Caki2 (cell line): Measurements from ENCODE around the gene PSMD1. TPM values are rescaled to one million over a fixed set of nuclear protein-coding genes. Genes with fewer than 3 reads are reported as not detected.
"Not testable (repeated sequence)": the region's sequence is repeated elsewhere in the genome, so short reads cannot be mapped to it uniquely, and the experiment has no call there.

Source experiments
- DNase-seq: peaks from one replicate; pipeline ENCODE4 v3.0.0-alpha.2; 2015; ENCODE audit warnings: low read depth
- in situ Hi-C: cut with HindIII; loops from 2 replicates; pipeline ENCODE4 v1.10.0; 2016; ENCODE audit warnings: low sequenced_read_pairs, low pct_unique_long_range_greater_than_20kb, mixed read lengths
- total RNA-seq: library from RNA; depleted of rRNA; stranded (reverse); fragments of >200 nt; shearing (Covaris generic); gene quantifications from 2 replicates; pipeline ENCODE4 v1.2.3, GENCODE V29; 2014; ENCODE audit warnings: low replicate concordance

Gene PSMD1
- total RNA-seq, 1 experiment from 2014 or later: 37.6 TPM

- in situ Hi-C loops: no loop called here
- DNase-seq: no peak
Observed at GRCh38 chr2:231189171-231189530, 132.5 kb downstream of the PSMD1 start.

DNA sequence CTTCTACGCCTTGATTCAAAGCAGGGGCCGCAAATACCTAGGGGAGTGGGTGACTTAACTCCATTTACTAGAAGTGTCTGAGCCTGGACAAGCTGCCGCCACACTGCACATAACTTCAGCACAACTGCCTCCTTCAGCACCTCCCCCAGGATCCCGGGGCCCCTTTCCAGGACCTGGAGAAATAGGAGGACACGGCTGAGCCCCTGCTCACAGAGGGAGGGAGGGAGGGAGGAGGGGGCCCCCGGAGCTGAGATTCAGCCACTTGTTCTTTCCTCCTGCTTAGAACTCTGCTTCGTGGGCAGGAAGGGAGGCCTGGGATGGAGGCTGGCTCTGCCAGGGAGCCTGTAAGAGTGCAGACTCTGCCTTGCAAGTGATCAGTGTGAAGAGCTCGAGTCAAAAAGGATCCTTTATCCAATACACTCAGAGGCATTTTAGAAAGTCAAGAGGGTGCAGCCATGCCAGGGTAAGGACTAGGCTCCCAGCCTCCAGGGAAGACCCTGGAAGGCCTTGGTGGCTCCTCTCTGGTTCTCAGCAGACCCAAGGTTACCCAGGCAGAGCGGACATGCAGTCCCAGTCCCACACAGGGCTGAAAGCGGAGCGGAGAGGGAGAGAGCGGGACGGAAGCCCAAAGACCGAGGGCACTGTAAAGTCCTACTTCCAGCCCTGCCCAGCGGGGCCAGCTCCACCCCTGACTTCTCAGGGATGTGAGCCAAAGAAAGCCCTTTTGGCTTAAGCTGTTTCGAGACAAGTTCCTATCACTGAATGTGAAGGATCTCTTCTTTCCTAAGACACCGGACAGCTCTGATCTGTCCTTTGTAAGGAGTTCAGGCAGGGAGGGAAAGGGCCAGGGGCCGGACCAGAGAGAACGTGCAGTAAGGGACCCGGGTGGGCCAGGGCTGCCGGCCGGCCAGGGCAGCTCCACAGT lies 133.2 kb downstream of the PSMD1 start:
- in situ Hi-C loops: no loop called here
- DNase-seq: no peak

GRCh38 chr2:231190531-231191197 lies 134.0 kb downstream of the PSMD1 start:
- in situ Hi-C loops: no loop called here
- no peak for DNase-seq

DNA sequence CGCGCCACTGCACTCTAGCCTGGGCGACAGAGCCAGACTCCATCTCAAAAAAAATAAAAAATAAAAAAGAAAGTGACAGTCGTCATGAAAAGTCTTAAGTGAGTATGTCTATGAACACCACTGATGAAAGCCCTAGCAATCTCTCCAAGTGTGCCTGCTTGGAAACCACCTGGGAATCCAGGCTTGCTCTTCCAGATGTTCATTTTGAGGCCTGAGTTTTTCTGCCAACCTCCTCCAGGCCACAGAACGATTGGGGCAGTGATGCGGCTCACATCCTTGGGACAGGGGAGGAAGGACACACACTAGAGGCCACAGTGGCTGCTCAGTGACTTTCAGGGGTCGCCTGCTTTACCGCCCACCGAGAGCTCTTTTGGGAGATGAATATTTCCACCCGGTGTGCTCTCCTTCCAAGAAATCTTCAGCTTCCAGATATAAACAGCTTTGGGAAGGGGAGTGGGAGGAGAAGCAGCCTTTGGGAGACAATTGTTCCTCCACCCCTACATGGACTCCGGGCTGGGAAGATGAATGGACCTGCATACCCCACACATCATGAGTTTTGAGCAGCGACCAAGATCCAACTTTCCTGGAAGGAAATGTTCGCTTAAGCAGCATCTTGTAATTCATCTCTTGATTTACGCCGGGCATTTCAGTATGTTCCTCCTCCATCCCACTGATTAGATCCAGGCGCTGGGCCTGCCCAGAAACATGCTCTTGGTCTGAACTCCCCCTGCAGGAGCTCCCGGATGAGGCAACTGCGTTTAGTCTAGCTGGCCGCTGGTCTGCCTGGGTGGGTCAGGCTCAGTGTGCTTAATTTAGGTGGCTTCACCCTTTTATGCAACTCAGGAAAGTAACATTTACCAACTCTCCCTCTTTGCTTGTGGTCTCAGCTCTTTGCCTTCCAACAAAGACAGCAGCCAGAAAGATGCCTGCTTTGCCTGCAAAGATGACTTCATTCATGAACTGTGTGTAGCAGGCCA lies 135.5 kb downstream of the PSMD1 start:
- no peak for DNase-seq
- in situ Hi-C loops: no loop called here

DNA sequence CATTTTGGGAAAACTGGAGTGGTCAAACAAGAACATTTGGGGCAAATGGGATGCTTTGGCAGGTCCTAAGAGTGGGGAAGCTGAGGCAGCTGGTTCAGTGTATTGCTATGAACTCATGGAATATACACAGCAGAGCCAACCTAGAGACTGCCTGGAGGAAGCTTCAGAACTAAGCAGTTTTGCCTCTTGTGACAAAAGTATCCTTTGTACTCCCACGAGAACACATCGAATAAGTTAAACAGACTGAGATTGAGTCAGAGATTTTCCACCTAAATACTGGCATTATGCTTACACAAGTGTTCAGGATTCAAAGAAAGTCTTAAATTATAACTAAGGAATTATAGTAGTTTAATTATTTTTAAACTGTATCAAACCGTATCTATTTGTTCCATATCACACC lies 136.5 kb downstream of the PSMD1 start:
- no peak for DNase-seq
- in situ Hi-C loops: no loop called here

DNA sequence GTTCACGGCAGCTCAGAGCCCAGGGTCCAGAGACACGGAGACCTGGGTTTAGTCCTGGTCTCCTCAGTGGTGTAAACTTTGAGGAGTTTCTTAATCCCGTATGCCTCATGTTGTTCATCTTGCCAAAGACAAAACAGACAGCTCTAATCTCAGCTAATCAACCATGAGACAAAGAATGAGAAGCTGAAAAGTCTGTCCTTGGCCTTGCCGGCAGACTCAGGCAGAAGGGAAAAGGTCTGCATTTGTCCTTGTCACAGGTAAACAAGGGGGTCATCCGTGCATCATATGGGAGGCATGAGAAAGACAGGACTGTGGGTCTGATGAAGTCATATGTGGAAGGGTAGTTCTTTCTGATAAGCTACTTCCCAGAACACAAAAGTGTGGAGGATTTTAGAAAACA lies 139.9 kb downstream of the PSMD1 start:
- DNase-seq: no peak
- in situ Hi-C loops: no loop called here

DNA sequence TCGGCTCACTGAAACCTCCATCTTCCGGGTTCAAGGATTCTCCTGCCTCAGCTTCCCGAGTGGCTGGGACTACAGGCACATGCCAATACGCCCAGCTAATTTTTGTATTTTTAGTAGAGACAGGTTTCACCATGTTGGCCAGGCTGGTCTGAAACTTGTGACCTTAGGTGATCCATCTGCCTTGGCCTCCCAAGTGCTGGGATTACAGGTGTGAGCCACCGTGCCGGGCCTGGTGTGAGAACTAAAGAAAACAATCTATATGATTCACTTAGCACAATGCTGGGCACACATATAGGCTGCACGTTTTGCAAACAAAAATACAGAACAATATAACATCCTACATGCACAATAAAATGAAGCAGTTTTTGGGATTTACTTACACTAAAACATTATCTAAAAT lies 140.5 kb downstream of the PSMD1 start:
- DNase-seq, in situ Hi-C loops: not testable (repeated sequence)

DNA sequence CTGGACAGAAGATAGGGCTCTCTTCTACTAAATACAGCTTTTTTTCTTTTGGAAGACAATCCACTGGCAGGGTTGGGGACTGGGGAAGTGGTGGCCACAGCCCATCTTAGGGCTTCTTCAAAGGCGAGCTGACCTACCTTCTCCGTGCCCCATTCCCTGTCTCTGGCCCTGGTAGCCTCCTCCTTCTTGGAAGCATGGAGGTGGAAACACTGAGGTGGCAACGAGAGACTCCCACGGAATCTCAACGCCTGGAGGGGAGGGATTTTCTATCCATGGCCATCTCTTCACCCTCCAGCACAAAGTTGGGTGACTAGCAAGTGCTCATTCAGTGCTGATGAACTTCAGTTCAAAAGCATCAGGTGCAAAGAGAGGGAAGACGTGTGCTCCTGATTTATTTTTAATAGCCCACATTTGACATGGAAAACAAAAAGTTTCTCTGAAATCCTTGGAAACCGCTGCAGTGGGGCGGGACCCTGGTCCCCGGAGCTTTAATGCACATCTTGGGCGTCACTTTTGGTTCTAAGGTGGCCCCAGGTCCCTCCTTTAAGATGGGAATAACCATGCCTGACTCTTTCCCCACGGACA lies 141.1 kb downstream of the PSMD1 start:
- no peak for DNase-seq
- in situ Hi-C loops: no loop called here

DNA sequence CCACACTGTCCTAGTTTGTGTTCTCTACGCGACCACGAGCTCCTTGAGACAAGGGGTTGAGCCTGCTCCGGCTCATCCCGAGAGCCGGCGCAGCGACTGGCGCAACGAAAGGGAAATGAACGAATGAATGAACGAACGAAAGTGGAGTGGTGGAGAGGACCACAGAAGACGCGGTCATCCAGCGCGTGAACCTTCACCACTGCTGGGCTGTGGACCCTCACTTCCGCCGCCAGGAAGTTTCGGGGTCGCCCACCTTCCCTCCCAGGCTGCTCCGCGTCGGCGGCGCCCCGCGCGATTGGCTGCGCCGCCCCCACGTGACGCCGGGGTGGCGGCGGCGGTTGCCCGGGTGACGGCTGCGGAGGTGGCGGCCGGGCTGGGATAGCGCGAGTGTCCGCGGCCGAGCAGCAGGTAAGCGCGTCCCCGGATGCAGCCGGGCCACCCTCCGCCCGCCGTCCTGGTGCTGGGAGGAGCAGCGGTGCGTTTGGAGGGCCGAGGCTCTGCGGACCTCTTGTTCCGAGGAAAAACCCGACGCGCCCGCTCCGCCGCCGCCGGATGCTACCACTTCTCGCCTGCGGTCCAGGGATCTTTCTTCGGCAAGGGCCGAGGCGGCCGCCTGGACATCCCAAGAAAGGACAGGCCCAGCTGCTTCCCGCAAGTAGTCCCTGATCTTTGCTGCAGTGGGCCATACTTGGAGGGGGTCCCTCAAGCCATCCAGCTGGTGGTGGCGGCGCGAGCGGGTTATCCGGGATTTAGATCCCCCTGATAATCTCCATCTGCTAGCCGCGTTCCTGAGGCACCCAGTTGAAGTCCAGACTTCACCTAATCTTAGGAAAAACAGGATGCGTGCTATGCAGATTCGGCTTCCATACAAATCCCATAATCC lies 141.9 kb downstream of the PSMD1 start, which contains the start of gene ARMC9:
ARMC9 (plus strand) TSS at position 341 of the 883 bp plus-strand sequence. CDS start 7,608 bp downstream, outside the sequence.
- in situ Hi-C loops: no loop called here
- DNase-seq: peak; percentile 86

DNA sequence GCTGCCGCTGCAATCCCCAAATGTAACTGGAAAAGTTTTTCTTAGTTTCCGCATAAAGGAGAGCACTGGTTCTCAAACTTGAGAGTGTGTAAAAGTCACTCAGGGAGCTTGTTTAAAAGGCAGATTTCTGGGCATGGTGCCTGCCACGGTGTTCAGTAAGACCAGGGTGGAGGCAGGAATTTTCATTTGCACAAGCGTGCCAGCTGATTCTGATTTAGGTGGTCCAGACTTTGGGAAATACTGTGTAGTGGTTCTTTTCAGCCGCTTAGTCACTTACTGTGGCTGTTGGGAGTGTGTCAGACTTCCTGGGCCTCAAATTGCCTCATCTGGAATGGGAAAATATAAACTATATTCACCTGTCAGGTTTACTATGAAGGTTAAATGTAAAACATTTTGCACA lies 142.6 kb downstream of the PSMD1 start:
- in situ Hi-C loops: no loop called here
- no peak for DNase-seq

DNA sequence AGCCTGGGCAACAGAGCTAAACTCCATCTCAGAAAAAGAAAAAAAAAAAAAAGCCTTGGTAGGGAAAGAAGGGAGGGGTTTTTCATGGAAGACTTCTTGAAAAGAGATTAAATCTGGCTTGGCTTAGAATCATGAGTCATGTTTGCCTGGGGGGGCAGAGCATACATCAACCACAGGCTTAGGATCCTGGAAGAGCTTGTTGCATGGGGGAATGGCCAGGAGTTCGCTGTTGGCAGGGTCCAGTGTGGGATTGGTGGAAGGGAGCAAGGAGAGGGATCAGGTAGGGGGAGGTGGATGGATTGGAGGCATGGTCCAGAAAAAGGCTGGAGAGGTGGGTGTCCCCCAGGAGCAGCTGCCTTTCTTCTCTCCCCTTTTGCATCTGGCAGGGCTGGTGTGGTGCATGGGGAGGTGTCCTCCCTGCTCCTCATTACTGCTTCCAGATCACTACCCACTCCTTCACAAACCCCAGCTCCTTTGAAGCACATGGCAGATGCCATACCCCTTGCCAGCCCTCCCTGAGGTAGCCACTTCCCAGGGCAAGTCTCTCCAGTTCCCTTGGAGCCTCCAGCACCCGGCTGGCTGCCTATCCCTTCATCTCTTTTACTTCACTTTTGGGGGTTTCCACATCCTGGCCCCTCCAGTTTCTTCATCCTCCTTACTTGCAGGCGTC lies 144.3 kb downstream of the PSMD1 start:
- in situ Hi-C loops: no loop called here
- no peak for DNase-seq

- no peak for DNase-seq
Observed at GRCh38 chr2:231201475-231201814, 144.8 kb downstream of the PSMD1 start.

GRCh38 chr2:231203087-231203486 lies 146.4 kb downstream of the PSMD1 start:
- no peak for DNase-seq
- in situ Hi-C loops: no loop called here

More at GRCh38 chr2:231201475-231201814, 144.8 kb downstream of the PSMD1 start:
- in situ Hi-C loops: no loop called here

- DNase-seq: no peak
- in situ Hi-C loops: no loop called here
Observed at GRCh38 chr2:231204146-231204545, 147.5 kb downstream of the PSMD1 start.

- DNase-seq: no peak
- in situ Hi-C loops: no loop called here
Observed at GRCh38 chr2:231204581-231204980, 147.9 kb downstream of the PSMD1 start.

DNA sequence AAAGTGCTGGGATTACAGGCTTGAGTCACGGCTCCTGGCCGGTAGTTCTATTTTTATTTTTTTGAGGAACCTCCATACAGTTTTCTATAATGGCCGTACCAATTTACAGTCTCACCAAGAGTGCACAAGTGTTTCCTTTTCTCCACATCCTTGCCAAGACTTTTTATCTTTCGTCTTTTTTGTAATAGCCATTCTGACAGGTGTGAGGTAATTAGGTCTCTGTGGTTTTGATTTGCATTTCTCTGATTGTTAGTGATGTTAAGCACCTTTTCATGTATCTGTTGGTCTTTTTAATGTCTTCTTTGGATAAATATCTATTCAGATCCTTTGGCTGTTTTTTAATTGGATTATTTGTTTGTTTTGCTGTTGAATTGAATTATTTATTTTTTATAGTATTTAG lies 151.1 kb downstream of the PSMD1 start:
- DNase-seq: no peak
- in situ Hi-C loops: no loop called here

- no peak for DNase-seq
- in situ Hi-C loops: no loop called here
Observed at GRCh38 chr2:231210782-231211181, 154.1 kb downstream of the PSMD1 start.
